ENCODE results near the gene FCRL1.

The FCRL1 gene

GRCh38 chr1:157820299-157820698 lies 379 bp upstream of the FCRL1 start:
- DNase-seq (ENCODE audit: extremely low read depth, insufficient read length) = no peak
- TF ChIP-seq CTCF (IDR thresholded peaks at IDR 0.05; ENCODE audit: insufficient read depth, low read length, poor library complexity, severe bottlenecking) = no peak
- no peaks in the 10 kb centered on the region for H3K27me3 ChIP-seq (replicated peaks; ENCODE audit: control insufficient read depth, insufficient read depth, low read length)
- no peak overlapping the region for H3K4me3 ChIP-seq (replicated peaks; ENCODE audit: low read depth, low read length)
- H3K36me3 ChIP-seq (ENCODE audit: control insufficient read depth, insufficient read depth, low read length) = no peaks in the 10 kb centered on the region

DNA sequence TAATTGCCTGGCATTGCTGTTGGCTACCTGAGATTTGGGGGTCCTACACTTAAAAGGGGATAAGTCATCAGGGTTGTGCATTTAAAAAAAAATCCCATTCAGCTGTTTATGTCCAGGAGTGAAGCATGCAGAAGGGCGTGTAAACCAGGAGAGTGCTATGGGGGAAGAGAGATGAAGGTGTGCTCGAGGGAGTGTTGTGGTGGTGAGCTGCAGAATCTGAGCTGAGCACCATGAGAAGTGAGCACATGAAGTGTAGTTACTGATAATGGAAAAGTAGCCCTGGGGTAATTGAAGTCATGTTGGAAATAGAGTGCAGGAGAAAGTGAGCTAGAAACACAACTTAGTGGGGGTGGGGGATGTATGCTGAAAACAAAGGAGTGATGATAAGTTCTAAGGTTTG lies 705 bp downstream of the FCRL1 start:
- Histone ChIP-seq H3K27me3 (replicated peaks; ENCODE audit: control insufficient read depth, insufficient read depth, low read length) (no peaks in the 10 kb centered on the region), H3K4me3 (replicated peaks; ENCODE audit: low read depth, low read length) (no peak overlapping the region), H3K36me3 (ENCODE audit: control insufficient read depth, insufficient read depth, low read length) (no peaks in the 10 kb centered on the region)
- no peak for TF ChIP-seq CTCF (IDR thresholded peaks at IDR 0.05; ENCODE audit: insufficient read depth, low read length, poor library complexity, severe bottlenecking)
- DNase-seq (ENCODE audit: extremely low read depth, insufficient read length) = no peak

DNA sequence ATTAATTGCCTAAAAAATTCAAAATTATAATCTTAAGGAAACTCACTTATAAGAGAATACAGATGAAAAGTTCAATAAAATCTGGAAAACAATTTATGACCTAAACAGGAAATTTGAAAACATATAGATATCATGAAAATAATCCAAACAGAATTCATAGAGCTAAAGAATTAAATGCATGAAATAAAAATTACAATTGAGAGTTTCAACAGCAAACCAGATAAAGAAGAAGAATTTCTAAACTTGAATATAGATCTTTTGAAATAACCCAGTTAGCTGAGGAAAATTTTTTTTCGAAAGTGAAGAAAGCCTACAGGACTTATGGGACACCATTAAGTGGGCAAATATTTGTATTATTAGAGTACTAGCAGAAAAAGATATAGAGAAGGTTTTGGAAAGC lies 6.7 kb downstream of the FCRL1 start:
- no peak for TF ChIP-seq CTCF (IDR thresholded peaks at IDR 0.05; ENCODE audit: insufficient read depth, low read length, poor library complexity, severe bottlenecking)
- Histone ChIP-seq H3K36me3 (ENCODE audit: control insufficient read depth, insufficient read depth, low read length) (no peaks in the 10 kb centered on the region), H3K27me3 (replicated peaks; ENCODE audit: control insufficient read depth, insufficient read depth, low read length) (no peaks in the 10 kb centered on the region), H3K4me3 (replicated peaks; ENCODE audit: low read depth, low read length) (no peak overlapping the region)
- DNase-seq (ENCODE audit: extremely low read depth, insufficient read length) = no peak

DNA sequence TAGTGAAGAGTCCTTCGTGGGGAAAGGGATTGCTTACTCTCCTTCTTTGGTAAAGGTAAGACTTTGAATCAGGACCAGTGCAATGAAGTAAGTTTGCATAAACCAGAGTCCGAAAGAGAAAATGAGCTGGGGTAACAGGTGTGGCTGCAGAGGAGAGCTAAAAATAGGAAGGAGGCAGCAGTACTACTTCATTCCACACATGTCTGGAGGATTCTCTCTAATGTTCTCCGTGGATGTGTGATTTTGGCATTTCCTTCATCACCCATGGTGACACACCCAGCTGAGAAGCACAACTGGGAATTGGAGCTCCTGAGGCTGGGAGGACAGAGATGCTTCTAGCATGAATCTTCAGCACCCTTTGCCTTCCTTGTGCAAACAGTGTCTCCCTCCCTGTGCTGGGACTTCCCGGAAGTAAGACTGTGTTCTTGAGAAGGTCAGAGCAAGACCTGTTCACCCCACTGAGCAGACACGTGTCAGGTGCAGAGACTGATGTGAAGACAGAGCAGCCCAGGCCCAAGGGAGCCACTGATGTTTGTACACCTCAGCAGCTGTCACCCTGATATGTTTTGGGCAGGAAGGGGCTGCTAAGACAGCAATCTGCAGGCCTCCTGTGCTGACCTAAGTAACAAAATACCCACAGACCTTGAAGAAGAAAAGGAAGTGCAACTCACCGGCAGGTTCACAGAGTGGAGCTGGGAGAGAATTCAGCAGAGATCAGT lies 13.3 kb downstream of the FCRL1 start:
- peak overlapping the region; percentile 16; the same call in 1 of the 2 replicates for H3K4me3 ChIP-seq (replicated peaks; ENCODE audit: low read depth, low read length)
- no peak for TF ChIP-seq CTCF (IDR thresholded peaks at IDR 0.05; ENCODE audit: insufficient read depth, low read length, poor library complexity, severe bottlenecking)
- H3K36me3 ChIP-seq (ENCODE audit: control insufficient read depth, insufficient read depth, low read length) = no peaks in the 10 kb centered on the region
- DNase-seq (ENCODE audit: extremely low read depth, insufficient read length) = peak; percentile 79
- no peaks in the 10 kb centered on the region for H3K27me3 ChIP-seq (replicated peaks; ENCODE audit: control insufficient read depth, insufficient read depth, low read length)

GRCh38 chr1:157803851-157804250 lies 16.1 kb downstream of the FCRL1 start:
- TF ChIP-seq CTCF (IDR thresholded peaks at IDR 0.05; ENCODE audit: insufficient read depth, low read length, poor library complexity, severe bottlenecking) = no peak
- no peaks in the 10 kb centered on the region for H3K36me3 ChIP-seq (ENCODE audit: control insufficient read depth, insufficient read depth, low read length)
- DNase-seq (ENCODE audit: extremely low read depth, insufficient read length) = peak; percentile 12
- H3K27me3 ChIP-seq (replicated peaks; ENCODE audit: control insufficient read depth, insufficient read depth, low read length) = no peaks in the 10 kb centered on the region
- no peak overlapping the region for H3K4me3 ChIP-seq (replicated peaks; ENCODE audit: low read depth, low read length)

- Histone ChIP-seq H3K36me3 (ENCODE audit: control insufficient read depth, insufficient read depth, low read length) (no peaks in the 10 kb centered on the region), H3K4me3 (replicated peaks; ENCODE audit: low read depth, low read length) (no peak overlapping the region), H3K27me3 (replicated peaks; ENCODE audit: control insufficient read depth, insufficient read depth, low read length) (no peaks in the 10 kb centered on the region; the same call in 1 of the 2 replicates)
- no peak for TF ChIP-seq CTCF (IDR thresholded peaks at IDR 0.05; ENCODE audit: insufficient read depth, low read length, poor library complexity, severe bottlenecking)
- DNase-seq (ENCODE audit: extremely low read depth, insufficient read length) = no peak
Measured at GRCh38 chr1:157799996-157800395, 19.9 kb downstream of the FCRL1 start.
